IPS-18a (cell line): Measurements from ENCODE around the gene ADGB.

ENCODE experiments used
- H3K27ac ChIP-seq: one replicate; pipeline ENCODE4 v1.5.1; 2013; ENCODE audit warnings: low read length
- H3K27me3 ChIP-seq: one replicate; pipeline ENCODE4 v1.6.1; 2013; ENCODE audit warnings: mild to moderate bottlenecking, low read length; ENCODE audit not compliant: control insufficient read depth, insufficient read depth
- H3K36me3 ChIP-seq: one replicate; pipeline ENCODE4 v1.6.1; 2013; ENCODE audit warnings: low read depth, low read length; ENCODE audit not compliant: control insufficient read depth
- H3K4me1 ChIP-seq: one replicate; pipeline ENCODE4 v1.6.1; 2013; ENCODE audit warnings: low read depth, low read length; ENCODE audit not compliant: control insufficient read depth
- H3K4me3 ChIP-seq: one replicate; pipeline ENCODE4 v1.5.1; 2013; ENCODE audit warnings: low read length
- H3K9ac ChIP-seq: one replicate; pipeline ENCODE4 v1.6.1; 2013; ENCODE audit warnings: mild to moderate bottlenecking, low read length, moderate library complexity
- H3K9me3 ChIP-seq: one replicate; pipeline ENCODE4 v1.6.1; 2013; ENCODE audit warnings: low read depth, low read length; ENCODE audit not compliant: control insufficient read depth

Gene ADGB

GRCh38 chr6:146689806-146690205, 91.0 kb downstream of the ADGB start:
- H3K27ac ChIP-seq: no peak overlapping the region

GRCh38 chr6:146693342-146693741, 94.6 kb downstream of the ADGB start:
- H3K4me1 ChIP-seq: no peaks in the 10 kb centered on the region
- H3K27me3 ChIP-seq: no peaks in the 10 kb centered on the region
- H3K4me3 ChIP-seq: no peak overlapping the region
- no peak overlapping the region for H3K27ac ChIP-seq
- no peaks in the 10 kb centered on the region for H3K36me3 ChIP-seq
- H3K9ac ChIP-seq: no peak overlapping the region
- H3K9me3 ChIP-seq: no peaks in the 10 kb centered on the region

More at GRCh38 chr6:146689806-146690205, 91.0 kb downstream of the ADGB start:
- Histone ChIP-seq H3K27me3 (no peaks in the 10 kb centered on the region), H3K9me3 (no peaks in the 10 kb centered on the region), H3K36me3 (no peaks in the 10 kb centered on the region), H3K4me3 (no peak overlapping the region), H3K4me1 (no peaks in the 10 kb centered on the region), H3K9ac (no peak overlapping the region)

- H3K4me3 ChIP-seq: no peak overlapping the region
- no peaks in the 10 kb centered on the region for H3K9me3 ChIP-seq
- H3K36me3 ChIP-seq: no peaks in the 10 kb centered on the region
- no peak overlapping the region for H3K9ac ChIP-seq
- H3K4me1 ChIP-seq: no peaks in the 10 kb centered on the region
- no peaks in the 10 kb centered on the region for H3K27me3 ChIP-seq
- no peak overlapping the region for H3K27ac ChIP-seq
Measured at GRCh38 chr6:146697921-146698320, 99.1 kb downstream of the ADGB start.

- no peak overlapping the region for H3K4me3 ChIP-seq
Measured at GRCh38 chr6:146700078-146700686, 101.4 kb downstream of the ADGB start.

GRCh38 chr6:146701632-146702031, 102.9 kb downstream of the ADGB start:
- Histone ChIP-seq H3K4me1 (no peaks in the 10 kb centered on the region), H3K9me3 (no peaks in the 10 kb centered on the region), H3K9ac (no peak overlapping the region), H3K27ac (no peak overlapping the region), H3K27me3 (no peaks in the 10 kb centered on the region), H3K36me3 (no peaks in the 10 kb centered on the region), H3K4me3 (no peak overlapping the region)

More at GRCh38 chr6:146700078-146700686, 101.4 kb downstream of the ADGB start:
- H3K36me3 ChIP-seq: no peaks in the 10 kb centered on the region
- H3K27me3 ChIP-seq: no peaks in the 10 kb centered on the region
- no peak overlapping the region for H3K27ac ChIP-seq
- no peaks in the 10 kb centered on the region for H3K4me1 ChIP-seq
- H3K9me3 ChIP-seq: no peaks in the 10 kb centered on the region
- no peak overlapping the region for H3K9ac ChIP-seq

- Histone ChIP-seq H3K9me3 (no peaks in the 10 kb centered on the region), H3K27me3 (no peaks in the 10 kb centered on the region)
Measured at GRCh38 chr6:146709036-146709622, 110.4 kb downstream of the ADGB start.

GRCh38 chr6:146719387-146719786, 120.6 kb downstream of the ADGB start:
- Histone ChIP-seq H3K27ac (no peak overlapping the region), H3K9me3 (no peaks in the 10 kb centered on the region), H3K4me1 (no peaks in the 10 kb centered on the region), H3K27me3 (no peaks in the 10 kb centered on the region), H3K9ac (no peak overlapping the region), H3K4me3 (no peak overlapping the region), H3K36me3 (no peaks in the 10 kb centered on the region)

More at GRCh38 chr6:146709036-146709622, 110.4 kb downstream of the ADGB start:
- H3K27ac ChIP-seq: no peak overlapping the region
- no peaks in the 10 kb centered on the region for H3K4me1 ChIP-seq
- no peaks in the 10 kb centered on the region for H3K36me3 ChIP-seq
- no peak overlapping the region for H3K4me3 ChIP-seq
- no peak overlapping the region for H3K9ac ChIP-seq

- H3K27ac ChIP-seq: no peak overlapping the region
- no peaks in the 10 kb centered on the region for H3K4me1 ChIP-seq
- H3K36me3 ChIP-seq: no peaks in the 10 kb centered on the region
Measured at GRCh38 chr6:146739696-146740095, 140.9 kb downstream of the ADGB start.

GRCh38 chr6:146741609-146742008, 142.8 kb downstream of the ADGB start:
- no peaks in the 10 kb centered on the region for H3K4me1 ChIP-seq
- H3K27ac ChIP-seq: no peak overlapping the region
- H3K9ac ChIP-seq: no peak overlapping the region
- H3K36me3 ChIP-seq: no peaks in the 10 kb centered on the region
- H3K4me3 ChIP-seq: no peak overlapping the region
- no peaks in the 10 kb centered on the region for H3K9me3 ChIP-seq
- H3K27me3 ChIP-seq: no peaks in the 10 kb centered on the region

More at GRCh38 chr6:146739696-146740095, 140.9 kb downstream of the ADGB start:
- Histone ChIP-seq H3K4me3 (no peak overlapping the region), H3K9me3 (no peaks in the 10 kb centered on the region), H3K9ac (no peak overlapping the region), H3K27me3 (no peaks in the 10 kb centered on the region)

GRCh38 chr6:146753306-146753705, 154.5 kb downstream of the ADGB start:
- no peaks in the 10 kb centered on the region for H3K4me1 ChIP-seq
- H3K27ac ChIP-seq: no peak overlapping the region
- no peaks in the 10 kb centered on the region for H3K27me3 ChIP-seq
- H3K4me3 ChIP-seq: no peak overlapping the region
- H3K36me3 ChIP-seq: no peaks in the 10 kb centered on the region
- no peaks in the 10 kb centered on the region for H3K9me3 ChIP-seq
- no peak overlapping the region for H3K9ac ChIP-seq

- no peaks in the 10 kb centered on the region for H3K27me3 ChIP-seq
Measured at GRCh38 chr6:146767632-146768031, 168.9 kb downstream of the ADGB start.

GRCh38 chr6:146768722-146769121, 169.9 kb downstream of the ADGB start:
- Histone ChIP-seq H3K9me3 (no peaks in the 10 kb centered on the region), H3K36me3 (no peaks in the 10 kb centered on the region)

More at GRCh38 chr6:146767632-146768031, 168.9 kb downstream of the ADGB start:
- Histone ChIP-seq H3K36me3 (no peaks in the 10 kb centered on the region), H3K9ac (no peak overlapping the region), H3K4me1 (no peaks in the 10 kb centered on the region), H3K9me3 (no peaks in the 10 kb centered on the region), H3K27ac (no peak overlapping the region), H3K4me3 (no peak overlapping the region)

More at GRCh38 chr6:146768722-146769121, 169.9 kb downstream of the ADGB start:
- Histone ChIP-seq H3K27ac (no peak overlapping the region), H3K4me1 (no peaks in the 10 kb centered on the region), H3K4me3 (no peak overlapping the region), H3K27me3 (no peaks in the 10 kb centered on the region), H3K9ac (no peak overlapping the region)
